Placental pericyte (primary cell): ENCODE data around the gene RTBDN. TPM values are rescaled to one million over a fixed set of nuclear protein-coding genes. Genes with fewer than 3 reads are reported as not detected.

Source experiments
- small RNA-seq: library from RNA; depleted of rRNA; stranded (forward); fragments of <200 nt; gene quantifications from one replicate; pipeline ENCODE3, GENCODE V24; 2012; ENCODE audit warnings: low replicate concordance
- total RNA-seq: library from RNA; depleted of rRNA; stranded (reverse); fragments of >200 nt; gene quantifications from 2 replicates; pipeline ENCODE4 v1.2.3, GENCODE V29; 2012

RTBDN gene
- total RNA-seq, result not detected in 2 replicates

GRCh38 chr19:12834566-12834943, at the start of gene RTBDN:
RTBDN (minus strand) TSS chr19:12834579; CDS start chr19:12829979, 4,600 bp downstream.

GRCh38 chr19:12881172-12881808, 46.9 kb upstream of the RTBDN start, which contains the start of gene DNASE2:
DNASE2 (minus strand) TSS chr19:12881449; CDS start chr19:12881375, 74 bp downstream.

GRCh38 chr19:12838182-12838885, 4.0 kb upstream of the RTBDN start, which contains the start of gene MAST1:
MAST1 (plus strand) TSS chr19:12838515; CDS start chr19:12838573, 58 bp downstream.

GRCh38 chr19:12806242-12807081, 27.9 kb downstream of the RTBDN start, which contains the start of gene RNASEH2A:
RNASEH2A (plus strand) TSS chr19:12806584; CDS start chr19:12806674, 90 bp downstream.

GRCh38 chr19:12801466-12802266, 32.7 kb downstream of the RTBDN start, which contains the start of the genes PRDX2 and THSD8:
PRDX2 (minus strand) TSS chr19:12801800; CDS start chr19:12801261, 539 bp downstream.
THSD8 (plus strand) TSS chr19:12802069; CDS start chr19:12802072, 3 bp downstream.

GRCh38 chr19:12791345-12792050, 42.9 kb downstream of the RTBDN start, which contains the start of gene JUNB:
JUNB (plus strand) TSS chr19:12791486; CDS start chr19:12791772, 286 bp downstream.

Small RNAs within 50 kb of the gene (small RNA-seq; reads per million reads assigned to genes)
- gene MIR5684, result not detected
- not detected for gene MIR6794

Other genes starting within 250 kb of the RTBDN start
- gene ZNF490, start 223.8 kb downstream of the RTBDN start, total RNA-seq, result 8.5 and 9.6 TPM in 2 replicates
- 13.6 and 15.2 TPM in 2 replicates for gene ZNF791, start 223.7 kb downstream of the RTBDN start, total RNA-seq
- 40.5 and 48.8 TPM in 2 replicates for gene MAN2B1, start 167.8 kb downstream of the RTBDN start, total RNA-seq
- 5.5 and 6.0 TPM in 2 replicates for gene WDR83, start 167.8 kb downstream of the RTBDN start, total RNA-seq
- gene DHPS, start 152.7 kb downstream of the RTBDN start, total RNA-seq, result 62.4 and 78.0 TPM in 2 replicates
- gene GNG14, start 146.6 kb downstream of the RTBDN start, total RNA-seq, result not detected in 2 replicates
- 10.3 and 12.2 TPM in 2 replicates for gene FBXW9, start 137.9 kb downstream of the RTBDN start, total RNA-seq
- gene TNPO2, start 110.6 kb downstream of the RTBDN start, total RNA-seq, result 45.1 and 73.3 TPM in 2 replicates
- gene TRIR, start 99.9 kb downstream of the RTBDN start, total RNA-seq, result 142 and 218 TPM in 2 replicates
- gene GET3, start 97.1 kb downstream of the RTBDN start, total RNA-seq, result 88.0 and 105 TPM in 2 replicates
- not detected in 2 replicates for gene BEST2, start 82.8 kb downstream of the RTBDN start, total RNA-seq
- 13.3 and 14.2 TPM in 2 replicates for gene HOOK2, start 59.0 kb downstream of the RTBDN start, total RNA-seq
- gene JUNB, start 43.1 kb downstream of the RTBDN start, total RNA-seq, result 187 and 191 TPM in 2 replicates
- gene PRDX2, start 32.8 kb downstream of the RTBDN start, total RNA-seq, result 188 and 197 TPM in 2 replicates
- not detected in 2 replicates for gene THSD8, start 32.5 kb downstream of the RTBDN start, total RNA-seq
- 4.4 and 45.4 TPM in 2 replicates for gene RNASEH2A, start 28.0 kb downstream of the RTBDN start, total RNA-seq
- gene MAST1, start 3.9 kb upstream of the RTBDN start, total RNA-seq, result not detected in 2 replicates
- gene DNASE2, start 46.9 kb upstream of the RTBDN start, total RNA-seq, result 11.5 and 37.2 TPM in 2 replicates
- gene KLF1, start 52.6 kb upstream of the RTBDN start, total RNA-seq, result not detected in 2 replicates
- gene GCDH, start 56.6 kb upstream of the RTBDN start, total RNA-seq, result 32.4 and 35.7 TPM in 2 replicates
- 0.22 TPM in 1 of 2 replicates, not detected in the other for gene SYCE2, start 84.7 kb upstream of the RTBDN start, total RNA-seq
- 98.8 and 109 TPM in 2 replicates for gene FARSA, start 99.1 kb upstream of the RTBDN start, total RNA-seq
- 1,645 and 6,576 TPM in 2 replicates for gene CALR, start 104.0 kb upstream of the RTBDN start, total RNA-seq
- 93.7 and 179 TPM in 2 replicates for gene RAD23A, start 111.3 kb upstream of the RTBDN start, total RNA-seq
- 15.8 and 19.3 TPM in 2 replicates for gene GADD45GIP1, start 122.6 kb upstream of the RTBDN start, total RNA-seq
- 0.14 TPM in 1 of 2 replicates, not detected in the other for gene DAND5, start 135.0 kb upstream of the RTBDN start, total RNA-seq
- gene NFIX, start 160.9 kb upstream of the RTBDN start, total RNA-seq, result 37.2 and 41.9 TPM in 2 replicates